ENCODE measurements around the gene STMN3.

Gene STMN3

DNA sequence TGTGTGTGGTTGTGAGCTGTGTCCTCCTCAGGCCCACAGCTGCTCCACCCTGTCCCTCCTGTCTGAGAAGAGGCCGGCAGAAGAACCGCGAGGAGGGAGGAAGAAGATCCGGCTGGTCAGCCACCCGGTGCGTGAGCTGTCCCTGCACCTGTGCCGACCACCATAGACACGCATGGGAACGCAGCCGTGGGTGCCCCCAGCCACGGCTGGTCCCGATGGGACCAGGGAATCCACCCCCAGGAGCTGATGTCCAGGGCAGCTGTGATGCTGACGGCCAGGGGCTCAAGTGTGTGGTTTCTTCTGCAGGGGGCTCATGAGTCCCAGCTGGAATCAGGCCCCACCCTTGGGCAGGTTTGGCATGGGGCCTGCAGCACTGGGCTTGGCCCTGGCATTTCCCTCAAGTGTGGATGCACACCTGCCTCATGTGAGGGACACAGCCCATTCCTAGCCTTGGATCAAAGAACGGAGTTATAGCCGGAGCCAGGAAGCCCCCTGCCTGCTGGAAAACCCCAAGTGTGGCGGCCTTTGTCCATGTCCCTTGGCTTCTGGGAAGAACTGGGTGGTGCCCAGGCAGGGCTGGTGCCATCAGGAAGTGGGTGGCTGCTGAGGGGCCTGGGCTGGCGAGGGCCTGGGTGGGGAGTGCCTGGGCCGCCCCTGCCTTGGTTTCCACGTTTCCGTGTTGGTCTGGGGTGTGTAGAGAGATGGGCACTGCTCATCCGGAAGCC lies 38.6 kb upstream of the STMN3 start:
- no peak for DNase-seq

DNA sequence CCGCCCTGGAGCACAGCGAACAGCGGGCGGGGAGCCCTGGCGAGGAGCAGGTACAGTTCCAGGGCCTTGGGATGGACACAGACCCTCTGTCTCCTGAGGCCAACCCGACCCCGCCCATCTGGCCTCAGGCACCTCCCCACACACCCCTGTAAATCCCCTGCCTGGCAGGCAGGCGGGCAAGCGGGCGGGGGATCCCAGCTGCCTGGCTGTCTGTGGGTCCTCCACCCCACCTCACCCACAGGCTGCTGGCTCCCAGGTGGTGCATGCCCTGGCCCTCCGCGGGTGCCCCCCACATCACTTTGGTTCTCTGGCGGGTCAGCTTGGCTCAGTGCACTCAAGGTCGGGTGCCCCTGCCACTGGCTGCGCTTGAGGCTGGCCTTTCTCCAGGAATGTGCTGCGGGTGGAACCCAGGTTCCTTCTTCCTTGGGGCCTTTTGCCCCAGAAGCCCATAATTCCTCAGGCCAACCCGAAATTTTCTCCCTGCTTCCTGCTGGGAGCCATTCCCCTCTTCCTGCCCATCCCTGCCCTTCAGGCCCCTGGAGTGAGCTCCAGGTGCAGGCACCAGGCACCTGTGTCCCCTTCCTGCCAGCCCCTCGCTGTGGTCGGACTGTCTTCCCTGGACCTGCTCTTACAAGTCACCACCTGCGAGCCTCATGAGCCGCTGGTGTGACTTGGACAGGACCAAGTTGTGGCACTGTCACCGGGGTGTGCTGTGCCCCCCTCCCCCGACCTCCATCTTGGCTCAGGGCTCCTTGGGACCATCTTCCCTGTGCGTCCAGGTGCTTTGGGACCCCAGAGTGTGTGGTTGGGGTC lies 37.9 kb upstream of the STMN3 start:
- DNase-seq, result no peak

GRCh38 chr20:63690003-63690897 lies 37.0 kb upstream of the STMN3 start:
- DNase-seq, result no peak

GRCh38 chr20:63689046-63690002 lies 36.1 kb upstream of the STMN3 start:
- DNase-seq, result no peak

DNA sequence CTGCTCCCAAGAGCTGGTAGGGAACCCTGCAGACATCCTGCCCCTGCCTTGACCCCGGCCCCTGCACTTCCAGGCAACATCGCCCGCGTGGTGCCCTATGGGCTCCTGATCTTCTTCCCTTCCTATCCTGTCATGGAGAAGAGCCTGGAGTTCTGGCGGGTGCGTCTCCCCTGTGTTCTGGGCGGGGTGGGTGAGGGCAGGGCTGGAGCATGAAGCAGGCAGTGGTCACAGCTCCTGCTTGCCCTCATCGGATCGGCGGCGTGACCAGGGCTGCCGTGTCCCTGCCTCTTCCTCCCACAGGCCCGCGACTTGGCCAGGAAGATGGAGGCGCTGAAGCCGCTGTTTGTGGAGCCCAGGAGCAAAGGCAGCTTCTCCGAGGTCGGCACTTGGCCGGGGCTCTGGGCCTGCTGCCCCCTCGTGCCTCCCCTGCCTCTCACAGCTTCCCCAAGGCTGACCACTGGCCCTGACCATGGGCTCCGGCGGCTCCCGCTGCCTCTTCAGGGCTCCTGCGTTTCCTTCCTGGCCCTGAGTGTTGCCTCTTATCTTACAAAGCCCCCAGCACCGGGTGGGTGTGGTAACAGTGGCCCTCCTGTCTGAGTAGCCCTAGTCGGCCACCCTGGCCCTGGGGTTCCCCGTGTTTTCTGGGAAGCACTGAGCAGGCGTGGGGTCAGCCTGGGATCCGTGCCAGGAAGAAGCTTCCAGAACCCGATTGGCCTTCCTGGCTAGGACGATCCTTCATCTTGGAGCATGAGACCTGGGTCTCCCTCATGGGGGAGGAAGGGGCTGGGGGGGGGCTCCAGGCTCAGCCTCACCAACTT lies 35.2 kb upstream of the STMN3 start:
- no peak for DNase-seq

DNA sequence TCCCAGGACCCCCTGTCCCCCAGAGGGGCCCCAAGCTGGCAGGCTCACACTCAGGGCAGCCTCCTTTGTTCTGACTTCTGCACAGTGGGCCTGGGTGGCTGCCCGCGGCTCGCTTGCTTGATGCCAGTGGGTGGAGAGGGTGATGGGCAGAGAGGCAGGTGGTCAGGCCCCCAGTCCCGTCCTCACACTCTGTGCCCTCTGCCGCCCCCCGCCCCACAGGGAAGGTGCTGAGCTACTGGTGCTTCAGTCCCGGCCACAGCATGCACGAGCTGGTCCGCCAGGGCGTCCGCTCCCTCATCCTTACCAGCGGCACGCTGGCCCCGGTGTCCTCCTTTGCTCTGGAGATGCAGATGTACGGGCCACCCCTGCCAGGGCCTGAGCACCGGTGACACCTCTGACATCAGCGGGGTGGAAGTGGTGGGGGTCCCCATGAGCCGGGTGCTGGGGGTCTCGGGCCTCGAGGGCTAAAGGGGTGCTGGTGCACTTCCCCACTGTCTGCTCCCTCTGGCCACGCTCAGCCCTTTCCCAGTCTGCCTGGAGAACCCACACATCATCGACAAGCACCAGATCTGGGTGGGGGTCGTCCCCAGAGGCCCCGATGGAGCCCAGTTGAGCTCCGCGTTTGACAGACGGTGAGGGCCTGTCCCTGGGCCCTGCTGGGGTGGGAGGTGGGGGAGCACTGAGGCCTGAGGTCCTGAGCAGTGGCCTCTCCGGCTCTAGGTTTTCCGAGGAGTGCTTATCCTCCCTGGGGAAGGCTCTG lies 34.4 kb upstream of the STMN3 start:
- no peak for DNase-seq

GRCh38 chr20:63686492-63687321 lies 33.5 kb upstream of the STMN3 start:
- DNase-seq, result no peak

DNA sequence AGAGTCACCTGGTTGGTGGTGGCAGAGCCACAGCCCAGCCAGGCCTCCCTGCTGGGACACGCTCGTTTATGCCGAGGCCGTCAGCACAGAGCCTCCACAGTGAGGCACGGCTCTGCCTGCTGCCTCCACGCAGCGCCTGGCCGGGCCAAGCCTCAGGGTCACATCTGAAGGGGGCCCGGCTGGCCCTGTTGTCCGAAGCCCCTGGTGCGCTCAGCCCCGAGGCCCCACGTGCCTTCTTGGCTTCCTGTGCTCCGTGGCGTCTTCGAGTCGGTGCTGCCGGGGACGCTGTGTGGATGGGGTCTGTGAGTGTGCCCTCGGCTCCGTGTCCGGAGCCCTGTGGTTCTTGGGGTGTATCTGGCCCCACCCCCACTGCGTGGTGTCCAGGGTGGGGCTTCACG lies 32.9 kb upstream of the STMN3 start:
- no peak for DNase-seq

GRCh38 chr20:63685269-63686026 lies 32.2 kb upstream of the STMN3 start:
- no peak for DNase-seq

DNA sequence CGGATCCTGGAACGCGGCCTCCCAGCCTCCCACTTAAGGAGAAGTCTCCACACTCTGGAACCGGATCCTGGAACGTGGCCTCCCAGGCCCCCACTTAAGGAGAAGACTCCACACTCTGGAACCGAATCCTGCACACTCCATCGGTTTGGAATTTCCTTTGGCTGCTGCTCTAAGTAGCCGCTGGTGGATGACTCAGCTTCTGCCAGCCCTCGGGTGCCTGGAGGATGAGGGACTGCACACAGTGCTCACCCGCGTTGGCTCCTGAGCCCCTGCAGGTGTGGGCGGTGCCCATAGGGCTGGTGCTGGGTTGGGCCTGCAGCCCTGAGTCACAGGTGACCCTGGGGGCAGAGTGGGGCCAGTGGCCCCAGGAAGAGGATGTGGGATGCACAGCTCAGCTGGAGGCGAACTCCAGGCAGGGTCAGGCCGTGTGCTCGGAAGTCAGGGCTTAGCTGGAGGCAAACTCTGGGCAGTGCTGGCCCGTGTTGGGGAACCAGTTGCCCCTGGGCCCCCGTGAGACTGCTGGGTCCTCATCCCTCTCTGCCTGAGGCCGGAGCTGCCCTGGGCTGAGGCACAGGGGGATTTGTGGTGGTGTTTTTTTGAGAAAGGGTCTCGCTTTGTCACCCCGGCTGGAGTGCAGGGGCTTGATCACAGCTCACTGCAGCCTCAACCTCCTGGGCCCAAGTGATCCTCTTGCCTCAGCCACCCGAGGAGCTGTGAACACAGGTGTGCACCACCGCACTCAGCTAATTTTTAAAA lies 29.3 kb upstream of the STMN3 start:
- no peak for DNase-seq

- no peak for DNase-seq
Observed at GRCh38 chr20:63681609-63682142, 28.5 kb upstream of the STMN3 start.

GRCh38 chr20:63680857-63681608 lies 27.8 kb upstream of the STMN3 start:
- no peak for DNase-seq

- DNase-seq, result no peak
Observed at GRCh38 chr20:63680427-63680826, 27.2 kb upstream of the STMN3 start.

DNA sequence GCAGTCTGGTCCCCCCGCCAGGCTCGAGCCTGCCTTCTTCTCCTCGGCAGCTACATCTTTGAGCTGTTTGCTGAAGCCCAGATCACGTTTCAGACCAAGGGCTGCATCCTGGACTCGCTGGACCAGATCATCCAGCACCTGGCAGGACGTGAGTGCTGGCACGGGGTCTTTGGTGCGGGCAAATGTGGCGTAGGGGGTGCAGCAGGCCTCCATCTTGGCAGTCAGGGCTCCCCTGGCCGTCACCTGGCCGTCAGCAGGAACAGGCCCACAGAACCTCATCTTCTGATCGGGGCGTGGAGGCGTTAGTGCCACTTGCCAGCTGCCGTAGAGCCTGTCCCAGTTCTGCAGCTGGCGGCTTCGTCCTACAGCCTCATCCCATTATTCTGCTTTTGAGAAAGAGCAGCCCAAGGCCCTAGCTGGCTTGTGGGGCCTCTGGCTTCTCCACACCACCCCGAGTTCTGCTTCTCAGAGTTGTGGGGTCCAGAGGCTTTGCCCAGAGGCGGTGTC lies 26.6 kb upstream of the STMN3 start:
- no peak for DNase-seq

DNA sequence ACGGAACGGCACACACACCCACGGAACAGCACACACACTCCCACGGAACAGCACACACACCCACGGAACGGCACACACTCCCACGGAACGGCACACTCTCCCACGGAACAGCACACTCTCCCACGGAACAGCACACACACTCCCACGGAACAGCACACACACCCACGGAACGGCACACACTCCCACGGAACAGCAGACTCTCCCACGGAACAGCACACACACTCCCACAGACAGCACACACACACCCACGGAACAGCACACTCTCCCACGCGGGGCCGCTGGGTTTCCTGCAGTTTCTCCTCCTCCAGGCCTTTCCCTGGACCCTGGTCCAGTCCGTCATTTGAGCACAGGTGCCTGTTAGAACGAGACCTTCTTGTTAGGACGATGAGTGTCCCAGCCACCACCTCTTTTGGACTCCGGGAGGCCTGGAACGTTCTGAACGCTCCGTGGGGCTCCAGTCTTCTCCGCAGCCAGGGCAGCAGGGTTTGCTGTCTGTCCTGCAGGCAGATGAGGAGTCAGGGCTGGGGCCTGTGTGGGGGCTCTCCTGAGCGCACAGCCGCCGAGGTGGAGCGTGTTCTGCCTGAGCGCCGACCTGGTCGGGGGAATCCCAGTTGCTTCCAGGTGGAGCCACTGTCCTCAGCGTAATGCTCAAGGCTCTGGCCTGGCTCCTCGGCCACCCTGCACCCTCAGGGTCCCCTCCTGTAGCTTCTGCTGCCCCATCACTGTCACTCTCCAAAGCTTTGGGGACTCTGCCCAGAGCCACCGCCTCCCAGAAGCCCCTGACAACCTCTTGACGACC lies 25.6 kb upstream of the STMN3 start:
- DNase-seq, result no peak

- no peak for DNase-seq
Observed at GRCh38 chr20:63678071-63678470, 24.8 kb upstream of the STMN3 start.

All from SIG-M5 (cell line).